SK-N-SH treated with all-trans-retinoic acid at 6 μM for 48 hours (cell line): Measurements from ENCODE around the gene GRM7.

Experiments used
- ATAC-seq: fragments of 200-7000 bp; cut with Tn5 transposase; 3 replicates; pipeline ENCODE4 v1.9.1; 2020; ENCODE audit warnings: mild to moderate bottlenecking, moderate library complexity
- BACH2 ChIP-seq: fragments of 250-450 bp; sonication (Bioruptor Pico); IDR thresholded peaks from 2 replicates; pipeline ENCODE4 v1.9.0; 2021; ENCODE audit warnings: mild to moderate bottlenecking, borderline replicate concordance
- CREB5 ChIP-seq: fragments of 250-450 bp; sonication (Bioruptor Pico); IDR thresholded peaks from 2 replicates; pipeline ENCODE4 v1.5.1; 2020; ENCODE audit warnings: low read depth, mild to moderate bottlenecking, moderate library complexity
- CSDC2 ChIP-seq: fragments of 250-450 bp; sonication (Bioruptor Pico); IDR thresholded peaks from 2 replicates; pipeline ENCODE4 v1.5.0; 2020; ENCODE audit warnings: mild to moderate bottlenecking, moderate library complexity
- CSRNP3 ChIP-seq: fragments of 250-450 bp; sonication (Bioruptor Pico); IDR thresholded peaks from 2 replicates; pipeline ENCODE4 v1.5.1; 2021; ENCODE audit warnings: mild to moderate bottlenecking, moderate library complexity
- ISL1 ChIP-seq: fragments of 250-450 bp; sonication (Bioruptor Pico); IDR thresholded peaks from 2 replicates; pipeline ENCODE4 v2.1.2; 2022; ENCODE audit warnings: mild to moderate bottlenecking, moderate library complexity
- PPARA ChIP-seq: fragments of 250-450 bp; sonication (Bioruptor Pico); IDR thresholded peaks from 2 replicates; pipeline ENCODE4 v1.5.0; 2020; ENCODE audit warnings: mild to moderate bottlenecking, borderline replicate concordance
- RARB ChIP-seq: fragments of 250-450 bp; sonication (Bioruptor Pico); IDR thresholded peaks from 2 replicates; pipeline ENCODE4 v1.8.0; 2021; ENCODE audit warnings: mild to moderate bottlenecking, moderate library complexity
- TCF4 ChIP-seq: fragments of 250-450 bp; sonication (Bioruptor Pico); IDR thresholded peaks from 2 replicates; pipeline ENCODE4 v1.8.0; 2021; ENCODE audit warnings: mild to moderate bottlenecking, moderate library complexity, borderline replicate concordance
- TOX ChIP-seq: fragments of 250-450 bp; sonication (Bioruptor Pico); IDR thresholded peaks from 2 replicates; pipeline ENCODE4 v1.8.0; 2021; ENCODE audit warnings: mild to moderate bottlenecking, moderate library complexity, borderline replicate concordance
- TSHZ2 ChIP-seq: fragments of 250-450 bp; sonication (Bioruptor Pico); IDR thresholded peaks from 2 replicates; pipeline ENCODE4 v1.5.0; 2020; ENCODE audit warnings: mild to moderate bottlenecking, moderate library complexity
- ZC3H10 ChIP-seq: fragments of 250-450 bp; sonication (Bioruptor Pico); IDR thresholded peaks from 2 replicates; pipeline ENCODE4 v1.5.1; 2021; ENCODE audit warnings: mild to moderate bottlenecking, moderate library complexity
- ZFP3 ChIP-seq: fragments of 250-450 bp; sonication (Bioruptor Pico); IDR thresholded peaks from 2 replicates; pipeline ENCODE4 v1.5.0; 2020; ENCODE audit warnings: mild to moderate bottlenecking, moderate library complexity
- ZFP30 ChIP-seq: fragments of 450-650 bp; formaldehyde crosslinking; IDR thresholded peaks from 2 replicates; pipeline ENCODE4 v1.5.0; 2022; ENCODE audit warnings: mild to moderate bottlenecking, moderate library complexity
- ZNF70 ChIP-seq: fragments of 450-650 bp; formaldehyde crosslinking; IDR thresholded peaks from 2 replicates; pipeline ENCODE4 v1.5.0; 2020; ENCODE audit warnings: mild to moderate bottlenecking, moderate library complexity
- ZNF8 ChIP-seq: fragments of 450-650 bp; formaldehyde crosslinking; IDR thresholded peaks from 2 replicates; pipeline ENCODE4 v1.5.0; 2020; ENCODE audit warnings: mild to moderate bottlenecking, moderate library complexity
- TF ChIP-seq, protein P1 (sequence below): fragments of 250-450 bp; sonication (Bioruptor Pico); IDR thresholded peaks from 2 replicates; pipeline ENCODE4 v1.8.0; 2020; ENCODE audit warnings: mild to moderate bottlenecking, moderate library complexity, borderline replicate concordance
- TF ChIP-seq, protein P2 (sequence below): fragments of 250-450 bp; sonication (Bioruptor Pico); IDR thresholded peaks from 2 replicates; pipeline ENCODE4 v1.8.0; 2021; ENCODE audit warnings: low read depth, mild to moderate bottlenecking, moderate library complexity, borderline replicate concordance

The GRM7 gene

GRCh38 chr3:7166460-7166859 is 305.5 kb downstream of the GRM7 start:
- TF ChIP-seq TSHZ2 (CRISPR knock-in tag) (peak; percentile 52; the same call in 1 of the 2 replicates), BACH2 (CRISPR knock-in tag) (no peak)
- ATAC-seq, result no peak

GRCh38 chr3:7171493-7171892 is 310.6 kb downstream of the GRM7 start:
- TF ChIP-seq CSDC2 (no peak), TCF4 (no peak), CSRNP3 (no peak), ZNF70 (CRISPR knock-in tag) (no peak), PPARA (CRISPR knock-in tag) (no peak), ZFP30 (no peak), TSHZ2 (CRISPR knock-in tag) (no peak), RARB (CRISPR knock-in tag) (no peak)
- TF ChIP-seq, protein P1, sequence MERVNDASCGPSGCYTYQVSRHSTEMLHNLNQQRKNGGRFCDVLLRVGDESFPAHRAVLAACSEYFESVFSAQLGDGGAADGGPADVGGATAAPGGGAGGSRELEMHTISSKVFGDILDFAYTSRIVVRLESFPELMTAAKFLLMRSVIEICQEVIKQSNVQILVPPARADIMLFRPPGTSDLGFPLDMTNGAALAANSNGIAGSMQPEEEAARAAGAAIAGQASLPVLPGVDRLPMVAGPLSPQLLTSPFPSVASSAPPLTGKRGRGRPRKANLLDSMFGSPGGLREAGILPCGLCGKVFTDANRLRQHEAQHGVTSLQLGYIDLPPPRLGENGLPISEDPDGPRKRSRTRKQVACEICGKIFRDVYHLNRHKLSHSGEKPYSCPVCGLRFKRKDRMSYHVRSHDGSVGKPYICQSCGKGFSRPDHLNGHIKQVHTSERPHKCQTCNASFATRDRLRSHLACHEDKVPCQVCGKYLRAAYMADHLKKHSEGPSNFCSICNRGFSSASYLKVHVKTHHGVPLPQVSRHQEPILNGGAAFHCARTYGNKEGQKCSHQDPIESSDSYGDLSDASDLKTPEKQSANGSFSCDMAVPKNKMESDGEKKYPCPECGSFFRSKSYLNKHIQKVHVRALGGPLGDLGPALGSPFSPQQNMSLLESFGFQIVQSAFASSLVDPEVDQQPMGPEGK (CRISPR knock-in tag), result no peak
- TF ChIP-seq, protein P2, sequence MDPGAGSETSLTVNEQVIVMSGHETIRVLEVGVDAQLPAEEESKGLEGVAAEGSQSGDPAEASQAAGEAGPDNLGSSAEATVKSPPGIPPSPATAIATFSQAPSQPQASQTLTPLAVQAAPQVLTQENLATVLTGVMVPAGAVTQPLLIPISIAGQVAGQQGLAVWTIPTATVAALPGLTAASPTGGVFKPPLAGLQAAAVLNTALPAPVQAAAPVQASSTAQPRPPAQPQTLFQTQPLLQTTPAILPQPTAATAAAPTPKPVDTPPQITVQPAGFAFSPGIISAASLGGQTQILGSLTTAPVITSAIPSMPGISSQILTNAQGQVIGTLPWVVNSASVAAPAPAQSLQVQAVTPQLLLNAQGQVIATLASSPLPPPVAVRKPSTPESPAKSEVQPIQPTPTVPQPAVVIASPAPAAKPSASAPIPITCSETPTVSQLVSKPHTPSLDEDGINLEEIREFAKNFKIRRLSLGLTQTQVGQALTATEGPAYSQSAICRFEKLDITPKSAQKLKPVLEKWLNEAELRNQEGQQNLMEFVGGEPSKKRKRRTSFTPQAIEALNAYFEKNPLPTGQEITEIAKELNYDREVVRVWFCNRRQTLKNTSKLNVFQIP (CRISPR knock-in tag), result no peak
- no peak for ATAC-seq

- no peak for ATAC-seq
- TF ChIP-seq RARB (CRISPR knock-in tag) (no peak), ZNF8 (CRISPR knock-in tag) (no peak), PPARA (CRISPR knock-in tag) (no peak), ISL1 (CRISPR knock-in tag) (no peak), ZC3H10 (CRISPR knock-in tag) (no peak), ZNF70 (CRISPR knock-in tag) (no peak), CREB5 (CRISPR knock-in tag) (no peak), BACH2 (CRISPR knock-in tag) (no peak), ZFP30 (no peak), TSHZ2 (CRISPR knock-in tag) (no peak), CSDC2 (no peak), ZFP3 (CRISPR knock-in tag) (no peak), TOX (CRISPR knock-in tag) (no peak)
- TF ChIP-seq, protein P1 (CRISPR knock-in tag), result no peak
- TF ChIP-seq, protein P2 (CRISPR knock-in tag), result no peak
Measured at GRCh38 chr3:7172996-7173395, 312.1 kb downstream of the GRM7 start.
